GM12864 (cell line): Measurements from ENCODE around the gene GCM1.

Experiments
- DNase-seq: peaks from one replicate; pipeline ENCODE4 v3.0.0-alpha.2; 2011; ENCODE audit warnings: low read depth
- H3K4me3 ChIP-seq: 2 replicates; pipeline ENCODE4 v1.5.1; 2011; ENCODE audit warnings: mild to moderate bottlenecking, low read depth, low read length, control low read depth
- CTCF ChIP-seq: IDR thresholded peaks from 2 replicates; pipeline ENCODE4 v1.5.1; 2011; ENCODE audit warnings: low read depth, mild to moderate bottlenecking, moderate library complexity, low read length, control low read depth, inconsistent platforms; ENCODE audit errors: missing control alignments

Gene GCM1

GRCh38 chr6:53136000-53136609 lies 12.5 kb downstream of the GCM1 start:
- H3K4me3 ChIP-seq = no peak overlapping the region
- TF ChIP-seq CTCF = no peak
- DNase-seq = no peak

GRCh38 chr6:53134601-53135235 lies 13.9 kb downstream of the GCM1 start:
- H3K4me3 ChIP-seq = no peak overlapping the region
- no peak for DNase-seq
- TF ChIP-seq CTCF = no peak

- no peak for DNase-seq
- no peak overlapping the region for H3K4me3 ChIP-seq
- TF ChIP-seq CTCF = no peak
These were observed 14.7 kb downstream of the GCM1 start for GRCh38 chr6:53133961-53134360.

GRCh38 chr6:53130569-53131290 lies 17.9 kb downstream of the GCM1 start:
- no peak for DNase-seq
- TF ChIP-seq CTCF = no peak
- H3K4me3 ChIP-seq = no peak overlapping the region

- DNase-seq = no peak
- no peak for TF ChIP-seq CTCF
- no peak overlapping the region for H3K4me3 ChIP-seq
These were observed 19.8 kb downstream of the GCM1 start for GRCh38 chr6:53128842-53129241.

- H3K4me3 ChIP-seq = no peak overlapping the region
- no peak for TF ChIP-seq CTCF
- DNase-seq = no peak
These were observed 23.4 kb downstream of the GCM1 start for GRCh38 chr6:53125276-53125675.
